ENCODE data around the gene PUS1. TPM values are rescaled to one million over a fixed set of nuclear protein-coding genes. Genes with fewer than 3 reads are reported as not detected.
"Not testable (repeated sequence)": the region's sequence is repeated elsewhere in the genome, so short reads cannot be mapped to it uniquely, and the experiment has no call there.

PUS1 gene
- total and polyA plus RNA-seq, 7 experiments from 2014 or later: 15.0 to 54.9 (median 37.1) TPM

DNA sequence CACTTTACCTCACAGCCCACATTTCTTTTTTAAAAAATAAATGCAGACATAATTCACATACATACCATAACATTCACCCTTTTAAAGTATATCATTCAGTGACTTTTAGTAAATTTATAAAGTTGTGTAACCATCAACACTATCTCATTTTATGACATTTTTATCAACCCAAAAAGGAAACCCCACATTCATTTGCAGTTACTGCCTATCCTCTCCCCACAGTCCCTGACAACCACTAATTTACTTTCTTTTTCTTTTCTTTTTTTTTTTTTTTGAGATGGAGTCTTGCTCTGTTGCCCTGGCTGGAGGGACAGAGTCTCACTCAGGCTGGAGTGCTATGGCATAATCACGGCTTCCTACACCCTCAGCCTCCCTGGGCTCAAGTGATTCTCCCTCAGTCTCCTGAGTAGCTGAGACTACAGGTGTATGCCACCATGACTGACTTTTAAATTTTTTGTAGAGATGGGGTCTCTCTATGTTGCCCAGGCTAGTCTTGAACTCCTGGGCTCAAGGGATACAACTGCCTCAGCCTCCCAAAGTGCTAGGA is 19.2 kb downstream of the PUS1 start:
- peak in 1 of 9 donors; percentile 19 for DNase-seq
- H3K4me3 ChIP-seq (ENCODE audit: low read length): no peak overlapping the region
- intact Hi-C loops (cut with micrococcal nuclease): loop anchor here (2.0 to 10.0 kb wide), 8 partner anchors 116 to 1076 kb away; partner anchors contain the start of genes RAN (in 1 of the 2) and SFSWAP (in 1 of the 2)
- H3K27ac Mint-ChIP-seq: peak overlapping the region; percentile 65 to 95 (median 89)
- no peaks in the 10 kb centered on the region for H3K9me3 ChIP-seq (ENCODE audit: control insufficient read depth in 2 of 3, low read length in 3 of 3)
- peaks cover 7 to 15% of the 10 kb centered on the region in 2 donors for H3K4me1 ChIP-seq (ENCODE audit: control insufficient read depth in 2 of 2, insufficient read depth in 2 of 2, low read length in 2 of 2)
- peaks cover 25 to 38% (median 31%) of the 10 kb centered on the region in 7 donors for H3K4me1 Mint-ChIP-seq
- peaks cover 0 to 14% (median 4%) of the 10 kb centered on the region in 5 donors for H3K36me3 Mint-ChIP-seq
- POLR2A ChIA-PET: interaction anchor here (1.4 kb wide), 1 partner anchor 20 kb away, joined by 9 read pairs; no protein-coding TSS in a partner anchor
- no peaks in the 10 kb centered on the region for H3K27me3 ChIP-seq (ENCODE audit: control insufficient read depth in 2 of 2, insufficient read depth in 2 of 2, low read length in 2 of 2)
- peaks cover 0 to 15% (median 0%) of the 10 kb centered on the region in 3 experiments for H3K36me3 ChIP-seq (ENCODE audit: control insufficient read depth in 2 of 3, insufficient read depth in 3 of 3, low read length in 3 of 3)
- peaks cover 0 to 2% (median 0%) of the 10 kb centered on the region in 11 donors for H3K9me3 Mint-ChIP-seq
- H3K27me3 Mint-ChIP-seq: no peaks in the 10 kb centered on the region
- ATAC-seq: no peak
- CTCF ChIA-PET: interaction anchor here (1.0 kb wide), 1 partner anchor 18 kb away, joined by 3 read pairs; no protein-coding TSS in a partner anchor
- peak overlapping the region; percentile 60 to 93 (median 82) for H3K4me3 Mint-ChIP-seq
- peak overlapping the region; percentile 37 for H3K27ac ChIP-seq (ENCODE audit: low read depth, low read length)

DNA sequence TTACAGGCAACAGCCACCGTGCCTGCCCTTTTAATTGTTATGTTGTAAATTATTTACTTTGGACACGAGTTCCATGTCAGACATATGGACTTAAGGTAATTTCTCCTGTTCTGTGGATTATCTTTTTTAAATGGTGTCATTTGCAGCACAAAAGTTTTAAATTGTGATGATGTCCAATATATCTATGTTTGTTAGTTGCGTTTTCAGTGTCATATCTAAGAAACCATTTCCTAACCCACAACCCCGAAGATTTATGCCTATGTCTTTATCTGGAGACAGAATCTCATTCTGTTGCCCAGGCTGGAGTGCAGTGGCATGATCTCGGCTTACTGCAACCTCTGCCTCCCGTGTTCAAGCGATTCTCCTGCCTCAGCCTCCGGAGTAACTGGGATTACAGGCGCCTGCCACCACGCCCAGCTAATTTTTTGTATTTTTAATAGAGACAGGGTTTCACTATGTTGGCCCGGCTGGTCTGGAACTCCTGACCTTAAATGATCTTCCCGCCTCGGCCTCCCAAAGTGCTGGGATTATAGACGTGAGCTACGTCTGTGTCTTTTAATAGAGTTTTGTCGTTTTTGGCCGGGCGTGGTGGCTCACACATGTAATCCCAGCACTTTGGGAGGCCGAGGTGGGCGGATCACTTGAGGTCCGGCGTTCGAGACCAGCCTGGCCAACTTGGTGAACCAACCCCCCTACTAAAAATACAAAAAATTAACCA is 19.8 kb downstream of the PUS1 start:
- Mint-ChIP-seq H3K36me3 (peaks cover 0 to 10% (median 4%) of the 10 kb centered on the region in 5 donors), H3K4me3 (peak overlapping the region; percentile 60 to 93 (median 84)), H3K27ac (peak overlapping the region; percentile 65 to 95 (median 89)), H3K4me1 (peaks cover 29 to 44% (median 32%) of the 10 kb centered on the region in 7 donors)
- H3K4me3 ChIP-seq (ENCODE audit: low read length): peak overlapping the region; percentile 58
- H3K27ac ChIP-seq (ENCODE audit: low read depth, low read length): peak overlapping the region; percentile 84
- not testable (repeated sequence) for H3K36me3 ChIP-seq (ENCODE audit: control insufficient read depth in 2 of 3, insufficient read depth in 3 of 3, low read length in 3 of 3); ATAC-seq; H3K9me3 Mint-ChIP-seq; H3K27me3 ChIP-seq (ENCODE audit: control insufficient read depth in 2 of 2, insufficient read depth in 2 of 2, low read length in 2 of 2); H3K9me3 ChIP-seq (ENCODE audit: control insufficient read depth in 2 of 3, low read length in 3 of 3); H3K27me3 Mint-ChIP-seq
- H3K4me1 ChIP-seq (ENCODE audit: control insufficient read depth in 2 of 2, insufficient read depth in 2 of 2, low read length in 2 of 2): peaks cover 7 to 16% of the 10 kb centered on the region in 2 donors
- peak in 4 of 9 donors; percentile 12 to 28 (median 18) for DNase-seq
- ChIA-PET POLR2A (interaction anchor here (0.6 to 2.0 kb wide), 4 partner anchors 10 to 21 kb away, joined by 3 to 9 read pairs (median 6); partner anchors contain the start of gene PUS1), CTCF (interaction anchor here (1.0 kb wide), 1 partner anchor 19 kb away, joined by 3 read pairs; no protein-coding TSS in a partner anchor)
- intact Hi-C loops (cut with micrococcal nuclease): loop anchor here (1.0 to 10.0 kb wide), 13 partner anchors 14 to 1077 kb away; partner anchors contain the start of genes PUS1 (in 2 of the 2), ULK1 (in 2 of the 2), RAN (in 1 of the 2) and SFSWAP (in 1 of the 2)

DNA sequence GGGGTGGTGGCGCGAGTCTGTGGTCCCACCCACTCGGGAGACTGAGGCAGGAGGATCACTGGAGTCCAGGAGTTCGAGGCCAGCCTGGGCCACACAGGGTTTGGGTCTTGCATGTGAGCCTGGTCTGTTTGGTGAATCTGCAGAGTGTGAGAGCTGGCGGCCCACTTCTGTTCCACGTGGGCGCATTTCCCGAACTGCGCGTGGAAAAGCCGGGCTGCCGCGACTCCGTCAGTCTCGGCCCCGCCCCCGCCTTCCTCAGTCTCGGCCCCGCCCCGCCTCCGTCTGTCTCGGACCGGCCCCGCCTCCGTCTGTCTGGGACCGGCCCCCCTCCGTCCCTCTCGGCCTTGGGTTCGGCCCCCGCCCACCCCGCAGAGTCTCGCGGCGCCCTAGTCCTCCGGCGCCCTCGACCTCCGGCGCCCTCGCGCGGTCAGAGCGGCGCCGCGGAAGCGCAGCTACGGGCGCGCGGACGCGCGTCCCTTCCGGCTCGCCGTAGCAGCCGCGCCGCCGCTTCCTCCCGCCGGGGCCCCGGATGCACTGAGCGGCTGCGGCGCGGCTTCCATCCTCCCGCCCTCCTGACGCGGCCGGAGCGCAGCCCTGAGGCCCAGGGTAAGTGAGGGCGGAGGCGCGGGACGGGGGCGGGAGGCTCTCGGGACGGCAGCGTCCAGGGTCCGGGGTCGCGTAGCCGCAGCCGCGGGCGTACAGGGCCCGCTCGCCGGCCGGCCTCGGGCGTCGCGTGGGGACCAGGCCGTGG is 20.5 kb downstream of the PUS1 start, which contains the start of gene EP400:
Gene EP400, plus strand, starts transcription at position 512 of the 751 bp plus-strand sequence. CDS start 10,678 bp downstream, outside the sequence.
- POLR2A ChIA-PET: interaction anchor here (0.8 to 2.0 kb wide), 4 partner anchors 10 to 21 kb away, joined by 3 to 9 read pairs (median 6); partner anchors contain the start of gene PUS1
- ATAC-seq (peak; percentile 97), DNase-seq (peak; percentile 78 to 95 (median 86))
- H3K36me3 Mint-ChIP-seq: peaks cover 0 to 7% (median 3%) of the 10 kb centered on the region in 5 donors
- Histone ChIP-seq H3K27ac (ENCODE audit: low read depth, low read length) (peak within 1 kb of the TSS; percentile 84), H3K4me1 (ENCODE audit: control insufficient read depth in 2 of 2, insufficient read depth in 2 of 2, low read length in 2 of 2) (peaks cover 7 to 16% of the 10 kb centered on the region in 2 donors), H3K36me3 (ENCODE audit: control insufficient read depth in 2 of 3, insufficient read depth in 3 of 3, low read length in 3 of 3) (peaks cover 0 to 3% (median 0%) of the 10 kb centered on the region in 3 experiments), H3K4me3 (ENCODE audit: low read length) (peak within 1 kb of the TSS; percentile 78), H3K27me3 (ENCODE audit: control insufficient read depth in 2 of 2, insufficient read depth in 2 of 2, low read length in 2 of 2) (no peaks in the 10 kb centered on the region), H3K9me3 (ENCODE audit: control insufficient read depth in 2 of 3, low read length in 3 of 3) (no peaks in the 10 kb centered on the region)
- peak within 1 kb of the TSS; percentile 80 to 93 (median 91) for H3K4me3 Mint-ChIP-seq
- intact Hi-C loops (cut with micrococcal nuclease): loop anchor here (1.0 to 10.0 kb wide), 14 partner anchors 14 to 1077 kb away; partner anchors contain the start of genes PUS1 (in 2 of the 2), ULK1 (in 2 of the 2), RAN (in 1 of the 2) and SFSWAP (in 1 of the 2)
- H3K4me1 Mint-ChIP-seq: peaks cover 29 to 48% (median 32%) of the 10 kb centered on the region in 7 donors
- peak within 1 kb of the TSS; percentile 88 to 95 (median 91) for H3K27ac Mint-ChIP-seq
- peaks cover 0 to 2% (median 0%) of the 10 kb centered on the region in 11 donors for H3K9me3 Mint-ChIP-seq
- no peaks in the 10 kb centered on the region for H3K27me3 Mint-ChIP-seq
- CTCF ChIA-PET: interaction anchor here (1.0 kb wide), 1 partner anchor 19 kb away, joined by 3 read pairs; no protein-coding TSS in a partner anchor

- Histone ChIP-seq H3K36me3 (ENCODE audit: control insufficient read depth in 2 of 3, insufficient read depth in 3 of 3, low read length in 3 of 3) (no peaks in the 10 kb centered on the region), H3K9me3 (ENCODE audit: control insufficient read depth in 2 of 3, low read length in 3 of 3) (no peaks in the 10 kb centered on the region), H3K4me3 (ENCODE audit: low read length) (peak overlapping the region; percentile 78), H3K27ac (ENCODE audit: low read depth, low read length) (peak overlapping the region; percentile 84), H3K4me1 (ENCODE audit: control insufficient read depth in 2 of 2, insufficient read depth in 2 of 2, low read length in 2 of 2) (peaks cover 7 to 16% of the 10 kb centered on the region in 2 donors), H3K27me3 (ENCODE audit: control insufficient read depth in 2 of 2, insufficient read depth in 2 of 2, low read length in 2 of 2) (no peaks in the 10 kb centered on the region)
- peak; percentile 6 for ATAC-seq
- CTCF ChIA-PET: no interaction called here
- no peaks in the 10 kb centered on the region for H3K36me3 Mint-ChIP-seq
- peak overlapping the region; percentile 80 to 93 (median 91) for H3K4me3 Mint-ChIP-seq
- H3K27ac Mint-ChIP-seq: peak overlapping the region; percentile 70 to 93 (median 88)
- no peaks in the 10 kb centered on the region for H3K27me3 Mint-ChIP-seq
- DNase-seq: peak in 3 of 9 donors; percentile 23 to 45 (median 27)
- H3K9me3 Mint-ChIP-seq: no peaks in the 10 kb centered on the region
- POLR2A ChIA-PET: interaction anchor here (0.8 to 2.0 kb wide), 4 partner anchors 9 to 20 kb away, joined by 3 to 7 read pairs (median 4); partner anchors contain the start of gene PUS1
- intact Hi-C loops (cut with micrococcal nuclease): loop anchor here in 1 of 2 donors (10.0 kb wide), 1 partner anchor 134 kb away; no protein-coding TSS in a partner anchor
- peaks cover 25 to 54% (median 32%) of the 10 kb centered on the region in 7 donors for H3K4me1 Mint-ChIP-seq
Measured at GRCh38 chr12:131950182-131950913, 21.3 kb downstream of the PUS1 start.

- H3K4me3 ChIP-seq (ENCODE audit: low read length); ATAC-seq; H3K4me3 Mint-ChIP-seq; H3K9me3 Mint-ChIP-seq; H3K27me3 ChIP-seq (ENCODE audit: control insufficient read depth in 2 of 2, insufficient read depth in 2 of 2, low read length in 2 of 2); H3K36me3 Mint-ChIP-seq; H3K27ac ChIP-seq (ENCODE audit: low read depth, low read length); H3K36me3 ChIP-seq (ENCODE audit: control insufficient read depth in 2 of 3, insufficient read depth in 3 of 3, low read length in 3 of 3); CTCF ChIA-PET; H3K9me3 ChIP-seq (ENCODE audit: control insufficient read depth in 2 of 3, low read length in 3 of 3); H3K27me3 Mint-ChIP-seq; DNase-seq: not testable (repeated sequence)
- POLR2A ChIA-PET: interaction anchor here (0.9 kb wide), 1 partner anchor 200 kb away, joined by 4 read pairs; no protein-coding TSS in a partner anchor
- intact Hi-C loops (cut with micrococcal nuclease): loop anchor here in 1 of 2 donors (10.0 kb wide), 1 partner anchor 131 kb away; no protein-coding TSS in a partner anchor
- peaks cover 37 to 68% (median 44%) of the 10 kb centered on the region in 7 donors for H3K4me1 Mint-ChIP-seq
- peak overlapping the region in 2 of 9 donors; percentile 31 to 43 for H3K27ac Mint-ChIP-seq
- H3K4me1 ChIP-seq (ENCODE audit: control insufficient read depth in 2 of 2, insufficient read depth in 2 of 2, low read length in 2 of 2): peaks cover 7 to 30% of the 10 kb centered on the region in 2 donors
Measured at GRCh38 chr12:131953810-131954209, 24.7 kb downstream of the PUS1 start.
